Measurements from ENCODE around the gene GEMIN5. TPM values are rescaled to one million over a fixed set of nuclear protein-coding genes. Genes with fewer than 3 reads are reported as not detected.

The GEMIN5 gene
- polyA plus RNA-seq, 3 donors = 2.0 to 3.8 (median 2.2) TPM

DNA sequence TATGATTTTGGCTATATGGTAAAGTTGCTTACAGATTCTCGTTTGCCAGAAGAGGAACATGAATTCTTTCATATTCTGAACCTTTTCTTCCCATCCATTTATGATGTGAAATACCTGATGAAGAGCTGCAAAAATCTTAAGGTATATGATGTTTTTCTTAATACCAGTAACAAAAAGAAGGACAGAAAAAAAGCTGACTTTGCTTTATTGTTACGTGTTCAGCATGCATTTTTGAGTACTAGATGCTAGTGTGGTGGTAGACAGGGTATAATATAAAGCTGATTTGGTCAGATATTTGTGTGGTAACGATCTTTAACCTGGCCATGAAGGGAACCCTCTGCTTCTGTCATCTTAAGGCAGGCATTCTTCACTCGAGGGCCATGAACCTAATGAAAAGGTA lies 66.3 kb downstream of the GEMIN5 start:
- no peaks in the 10 kb centered on the region for H3K4me1 Mint-ChIP-seq
- intact Hi-C loops (cut with micrococcal nuclease) = no loop called here
- Histone ChIP-seq H3K4me2 (replicated peaks; ENCODE audit: extremely low read depth, low read length, poor library complexity, severe bottlenecking) (no peak overlapping the region), H3K4me1 (ENCODE audit: control insufficient read depth in 1 of 2, insufficient read depth in 2 of 2, low read length in 2 of 2) (no peaks in the 10 kb centered on the region), H3K9me3 (replicated peaks in 1 of 2; ENCODE audit: control insufficient read depth in 1 of 2, insufficient read depth in 1 of 2, low read length in 2 of 2) (no peaks in the 10 kb centered on the region), H3K4me3 (replicated peaks in 1 of 3; ENCODE audit: low read depth in 2 of 3, low read length in 3 of 3) (no peak overlapping the region), H4K20me1 (ENCODE audit: insufficient read depth, low read length) (peaks cover 77% of the 10 kb centered on the region), H2AFZ (ENCODE audit: insufficient read depth, low read depth, low read length, poor library complexity, severe bottlenecking) (no peak overlapping the region), H3K27ac (ENCODE audit: low read depth in 1 of 2, low read length in 2 of 2) (no peak overlapping the region), H3K79me2 (ENCODE audit: insufficient read depth, low read length) (peaks cover 30% of the 10 kb centered on the region), H3K36me3 (replicated peaks in 1 of 2; ENCODE audit: control insufficient read depth in 1 of 2, insufficient read depth in 2 of 2, low read length in 2 of 2) (peaks cover 81 to 94% of the 10 kb centered on the region in 2 donors), H3K9ac (ENCODE audit: insufficient read depth, low read length, poor library complexity, severe bottlenecking) (no peak overlapping the region), H3K27me3 (ENCODE audit: control insufficient read depth in 2 of 2, insufficient read depth in 2 of 2, low read length in 2 of 2) (no peaks in the 10 kb centered on the region)
- H3K27me3 Mint-ChIP-seq (ENCODE audit: low read depth in 3 of 3) = no peaks in the 10 kb centered on the region
- DNase-seq = no peak
- H3K27ac Mint-ChIP-seq = no peak overlapping the region
- no peak overlapping the region for H3K4me3 Mint-ChIP-seq
- 100% methylated on average over 3 of the region's 4 CpGs for WGBS (ENCODE audit: insufficient coverage)
- H3K36me3 Mint-ChIP-seq = peaks cover 71 to 93% of the 10 kb centered on the region in 2 donors
- no peak for TF ChIP-seq CTCF (IDR thresholded peaks at IDR 0.05)
- peaks cover 0 to 3% (median 0%) of the 10 kb centered on the region in 7 donors for H3K9me3 Mint-ChIP-seq

- H3K4me1 ChIP-seq (ENCODE audit: control insufficient read depth in 1 of 2, insufficient read depth in 2 of 2, low read length in 2 of 2) = peaks cover 0 to 1% of the 10 kb centered on the region in 2 donors
- DNase-seq = no peak
- H3K4me3 Mint-ChIP-seq = no peak overlapping the region
- H3K27ac ChIP-seq (ENCODE audit: low read depth in 1 of 2, low read length in 2 of 2) = peak overlapping the region in 1 of 2 donors; percentile 53
- no peaks in the 10 kb centered on the region for H3K9me3 Mint-ChIP-seq
- no peak overlapping the region for H3K4me3 ChIP-seq (replicated peaks in 1 of 3; ENCODE audit: low read depth in 2 of 3, low read length in 3 of 3)
- H3K9ac ChIP-seq (ENCODE audit: insufficient read depth, low read length, poor library complexity, severe bottlenecking) = no peak overlapping the region
- peak overlapping the region in 2 of 7 donors; percentile 41 to 59 for H3K27ac Mint-ChIP-seq
- peaks cover 88% of the 10 kb centered on the region for H4K20me1 ChIP-seq (ENCODE audit: insufficient read depth, low read length)
- no peak overlapping the region for H2AFZ ChIP-seq (ENCODE audit: insufficient read depth, low read depth, low read length, poor library complexity, severe bottlenecking)
- H3K4me1 Mint-ChIP-seq = no peaks in the 10 kb centered on the region
- peaks cover 60% of the 10 kb centered on the region for H3K79me2 ChIP-seq (ENCODE audit: insufficient read depth, low read length)
- intact Hi-C loops (cut with micrococcal nuclease) = loop anchor here in 1 of 2 donors (10.0 kb wide), 1 partner anchor 214 kb away; no protein-coding TSS in a partner anchor
- peaks cover 75 to 94% of the 10 kb centered on the region in 2 donors for H3K36me3 ChIP-seq (replicated peaks in 1 of 2; ENCODE audit: control insufficient read depth in 1 of 2, insufficient read depth in 2 of 2, low read length in 2 of 2)
- 96% methylated on average over 3 of the region's 5 CpGs for WGBS (ENCODE audit: insufficient coverage)
- H3K4me2 ChIP-seq (replicated peaks; ENCODE audit: extremely low read depth, low read length, poor library complexity, severe bottlenecking) = no peak overlapping the region
- H3K36me3 Mint-ChIP-seq = peaks cover 67 to 96% of the 10 kb centered on the region in 2 donors
- H3K9me3 ChIP-seq (replicated peaks in 1 of 2; ENCODE audit: control insufficient read depth in 1 of 2, insufficient read depth in 1 of 2, low read length in 2 of 2) = no peaks in the 10 kb centered on the region
- no peaks in the 10 kb centered on the region for H3K27me3 ChIP-seq (ENCODE audit: control insufficient read depth in 2 of 2, insufficient read depth in 2 of 2, low read length in 2 of 2)
- H3K27me3 Mint-ChIP-seq (ENCODE audit: low read depth in 3 of 3) = no peaks in the 10 kb centered on the region
- no peak for TF ChIP-seq CTCF (IDR thresholded peaks at IDR 0.05)
Measured at GRCh38 chr5:154868702-154869101, 69.3 kb downstream of the GEMIN5 start.

Measured in CD14-positive monocyte (primary cell).